ENCODE data around the gene ADARB2.

The ADARB2 gene

GRCh38 chr10:1567742-1568495, 169.4 kb downstream of the ADARB2 start:
- H3K27me3 ChIP-seq: no peaks in the 10 kb centered on the region
- no peaks in the 10 kb centered on the region for H3K36me3 ChIP-seq
- no peak overlapping the region for H3K4me3 ChIP-seq (ENCODE audit: low read depth in 1 of 2, low read length in 1 of 2)
- TF ChIP-seq, protein P1, sequence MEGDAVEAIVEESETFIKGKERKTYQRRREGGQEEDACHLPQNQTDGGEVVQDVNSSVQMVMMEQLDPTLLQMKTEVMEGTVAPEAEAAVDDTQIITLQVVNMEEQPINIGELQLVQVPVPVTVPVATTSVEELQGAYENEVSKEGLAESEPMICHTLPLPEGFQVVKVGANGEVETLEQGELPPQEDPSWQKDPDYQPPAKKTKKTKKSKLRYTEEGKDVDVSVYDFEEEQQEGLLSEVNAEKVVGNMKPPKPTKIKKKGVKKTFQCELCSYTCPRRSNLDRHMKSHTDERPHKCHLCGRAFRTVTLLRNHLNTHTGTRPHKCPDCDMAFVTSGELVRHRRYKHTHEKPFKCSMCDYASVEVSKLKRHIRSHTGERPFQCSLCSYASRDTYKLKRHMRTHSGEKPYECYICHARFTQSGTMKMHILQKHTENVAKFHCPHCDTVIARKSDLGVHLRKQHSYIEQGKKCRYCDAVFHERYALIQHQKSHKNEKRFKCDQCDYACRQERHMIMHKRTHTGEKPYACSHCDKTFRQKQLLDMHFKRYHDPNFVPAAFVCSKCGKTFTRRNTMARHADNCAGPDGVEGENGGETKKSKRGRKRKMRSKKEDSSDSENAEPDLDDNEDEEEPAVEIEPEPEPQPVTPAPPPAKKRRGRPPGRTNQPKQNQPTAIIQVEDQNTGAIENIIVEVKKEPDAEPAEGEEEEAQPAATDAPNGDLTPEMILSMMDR (IDR thresholded peaks at IDR 0.05): no peak
- H3K9me3 ChIP-seq: no peaks in the 10 kb centered on the region
- H3K27ac ChIP-seq: no peak overlapping the region
- H3K4me1 ChIP-seq (ENCODE audit: control insufficient read depth in 1 of 2, insufficient read depth in 1 of 2, low read depth in 1 of 2, low read length in 1 of 2): no peaks in the 10 kb centered on the region

DNA sequence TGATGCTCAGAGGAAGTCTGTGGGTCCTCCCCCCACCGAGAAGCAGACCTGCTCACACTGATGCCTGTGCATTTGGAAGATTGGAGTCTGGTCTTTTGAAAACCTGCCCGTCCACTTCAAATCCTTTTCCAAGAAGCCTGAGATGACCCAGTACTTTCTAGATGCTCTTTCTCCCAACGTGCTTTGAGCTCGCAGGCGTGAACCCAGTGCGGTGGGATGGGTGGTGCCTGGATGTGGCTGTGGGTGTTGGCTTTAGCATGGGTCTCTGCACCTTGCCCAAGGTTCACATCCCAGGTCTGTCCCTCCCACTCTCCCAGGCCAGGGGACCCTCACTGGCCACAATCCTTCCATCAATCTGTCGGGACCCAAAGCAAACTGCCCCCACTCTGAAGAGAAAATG, 170.2 kb downstream of the ADARB2 start:
- Histone ChIP-seq H3K4me1 (ENCODE audit: control insufficient read depth in 1 of 2, insufficient read depth in 1 of 2, low read depth in 1 of 2, low read length in 1 of 2) (no peaks in the 10 kb centered on the region), H3K27ac (no peak overlapping the region), H3K27me3 (no peaks in the 10 kb centered on the region), H3K9me3 (no peaks in the 10 kb centered on the region), H3K36me3 (no peaks in the 10 kb centered on the region), H3K4me3 (ENCODE audit: low read depth in 1 of 2, low read length in 1 of 2) (no peak overlapping the region)
- TF ChIP-seq, protein P1 (IDR thresholded peaks at IDR 0.05): no peak

DNA sequence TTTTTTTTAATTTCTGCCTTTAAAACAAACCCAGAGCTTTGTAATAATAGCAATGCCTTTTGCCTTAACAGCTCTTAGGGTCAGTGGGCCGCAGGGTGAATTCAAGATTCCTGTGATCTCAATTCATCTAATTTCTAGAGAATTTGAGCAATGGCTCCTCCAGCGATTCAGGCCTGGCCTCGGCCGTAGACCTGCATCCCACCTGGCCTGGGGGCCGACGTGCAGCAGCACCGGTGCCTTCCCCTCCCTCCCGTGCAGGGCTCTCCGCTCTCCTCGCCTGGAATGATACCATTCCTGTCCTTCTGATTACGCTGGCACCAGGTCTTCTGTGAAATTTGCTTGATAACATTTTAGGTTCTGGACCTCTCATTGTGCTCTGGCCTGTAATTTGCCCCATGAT, 172.5 kb downstream of the ADARB2 start:
- Histone ChIP-seq H3K27ac (no peak overlapping the region), H3K4me3 (ENCODE audit: low read depth in 1 of 2, low read length in 1 of 2) (no peak overlapping the region), H3K36me3 (no peaks in the 10 kb centered on the region), H3K9me3 (no peaks in the 10 kb centered on the region), H3K4me1 (ENCODE audit: control insufficient read depth in 1 of 2, insufficient read depth in 1 of 2, low read depth in 1 of 2, low read length in 1 of 2) (no peaks in the 10 kb centered on the region), H3K27me3 (no peaks in the 10 kb centered on the region)
- TF ChIP-seq, protein P1 (IDR thresholded peaks at IDR 0.05): no peak

- no peaks in the 10 kb centered on the region for H3K36me3 ChIP-seq
- peaks cover 9% of the 10 kb centered on the region for H3K27me3 ChIP-seq
- TF ChIP-seq, protein P1 (IDR thresholded peaks at IDR 0.05): no peak
- H3K4me1 ChIP-seq (ENCODE audit: control insufficient read depth in 1 of 2, insufficient read depth in 1 of 2, low read depth in 1 of 2, low read length in 1 of 2): no peaks in the 10 kb centered on the region
- H3K9me3 ChIP-seq: no peaks in the 10 kb centered on the region
- no peak overlapping the region for H3K27ac ChIP-seq
- H3K4me3 ChIP-seq (ENCODE audit: low read depth in 1 of 2, low read length in 1 of 2): no peak overlapping the region
Observed at GRCh38 chr10:1563028-1563427, 174.3 kb downstream of the ADARB2 start.

DNA sequence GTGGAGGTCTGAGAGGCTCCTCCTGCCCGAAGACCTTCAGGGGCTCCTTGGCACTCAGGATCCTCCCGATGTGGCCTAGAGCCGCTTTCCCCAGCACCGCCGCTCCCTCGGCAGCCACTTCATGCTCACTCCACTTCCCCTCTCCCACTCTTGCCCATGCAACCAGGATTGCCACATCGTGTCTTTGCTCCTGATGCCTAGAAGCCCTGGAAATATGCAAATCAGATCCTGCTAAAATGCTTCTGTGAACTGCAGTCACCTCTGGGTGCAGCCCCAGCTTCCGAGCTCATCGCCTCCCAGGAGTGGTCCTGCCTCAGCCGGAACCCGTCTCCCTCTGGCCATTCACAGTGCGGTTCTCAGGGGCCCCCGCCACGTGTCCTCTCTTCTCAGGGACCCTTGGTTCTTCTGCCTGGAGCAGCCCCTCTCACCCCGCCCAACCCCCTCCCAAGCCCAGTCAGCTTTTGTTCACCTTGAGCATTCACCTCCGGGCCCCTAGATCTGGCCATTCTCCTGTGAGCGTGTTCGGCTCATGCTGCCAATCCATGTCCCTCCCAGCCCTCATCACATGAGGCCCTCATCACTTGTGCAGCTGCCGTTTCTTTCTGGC, 175.5 kb downstream of the ADARB2 start:
- Histone ChIP-seq H3K4me1 (ENCODE audit: control insufficient read depth in 1 of 2, insufficient read depth in 1 of 2, low read depth in 1 of 2, low read length in 1 of 2) (no peaks in the 10 kb centered on the region), H3K36me3 (no peaks in the 10 kb centered on the region), H3K27ac (no peak overlapping the region), H3K9me3 (no peaks in the 10 kb centered on the region), H3K27me3 (peaks cover 9% of the 10 kb centered on the region), H3K4me3 (ENCODE audit: low read depth in 1 of 2, low read length in 1 of 2) (no peak overlapping the region)
- TF ChIP-seq, protein P1 (IDR thresholded peaks at IDR 0.05): no peak
